ENCODE results near the gene UCN3.
"Not testable (repeated sequence)": the region's sequence is repeated elsewhere in the genome, so short reads cannot be mapped to it uniquely, and the experiment has no call there.

Gene UCN3

DNA sequence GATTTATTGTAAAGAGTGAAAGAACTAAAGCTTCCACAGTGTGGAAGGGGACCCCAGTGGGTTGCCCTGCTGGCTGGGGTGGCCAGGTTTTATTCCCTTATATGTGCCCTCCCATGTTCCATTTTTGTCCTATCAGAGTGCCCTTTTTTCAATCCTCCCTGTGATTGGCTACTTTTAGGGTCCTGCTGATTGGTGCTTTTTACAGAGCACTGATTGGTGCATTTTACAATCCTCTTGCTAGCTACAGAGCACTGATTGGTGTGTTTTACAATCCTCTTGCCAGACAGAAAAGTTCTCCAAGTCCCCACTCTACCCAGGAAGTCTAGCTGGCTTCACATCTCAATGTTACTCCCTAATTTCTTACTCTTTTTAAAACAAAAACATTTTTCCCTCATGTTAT, 46.0 kb downstream of the UCN3 start:
- DNase-seq (ENCODE audit: low read depth) = not testable (repeated sequence)

DNA sequence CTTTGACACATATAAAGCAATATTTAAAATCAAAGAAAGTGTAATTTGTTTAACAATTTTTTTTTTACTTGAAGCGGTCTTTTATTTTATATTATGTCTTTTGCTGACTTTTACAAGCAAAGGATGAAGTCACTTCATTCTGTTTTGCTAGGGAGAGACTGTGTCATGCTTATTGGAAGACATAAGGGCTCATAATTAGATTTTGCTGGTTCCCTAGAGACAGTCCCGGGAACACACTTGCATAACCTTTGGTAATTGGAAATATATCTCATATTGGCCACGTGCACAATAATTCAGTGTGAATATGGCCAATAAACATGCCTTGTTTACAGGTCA, 47.1 kb downstream of the UCN3 start:
- DNase-seq (ENCODE audit: low read depth) = no peak

DNA sequence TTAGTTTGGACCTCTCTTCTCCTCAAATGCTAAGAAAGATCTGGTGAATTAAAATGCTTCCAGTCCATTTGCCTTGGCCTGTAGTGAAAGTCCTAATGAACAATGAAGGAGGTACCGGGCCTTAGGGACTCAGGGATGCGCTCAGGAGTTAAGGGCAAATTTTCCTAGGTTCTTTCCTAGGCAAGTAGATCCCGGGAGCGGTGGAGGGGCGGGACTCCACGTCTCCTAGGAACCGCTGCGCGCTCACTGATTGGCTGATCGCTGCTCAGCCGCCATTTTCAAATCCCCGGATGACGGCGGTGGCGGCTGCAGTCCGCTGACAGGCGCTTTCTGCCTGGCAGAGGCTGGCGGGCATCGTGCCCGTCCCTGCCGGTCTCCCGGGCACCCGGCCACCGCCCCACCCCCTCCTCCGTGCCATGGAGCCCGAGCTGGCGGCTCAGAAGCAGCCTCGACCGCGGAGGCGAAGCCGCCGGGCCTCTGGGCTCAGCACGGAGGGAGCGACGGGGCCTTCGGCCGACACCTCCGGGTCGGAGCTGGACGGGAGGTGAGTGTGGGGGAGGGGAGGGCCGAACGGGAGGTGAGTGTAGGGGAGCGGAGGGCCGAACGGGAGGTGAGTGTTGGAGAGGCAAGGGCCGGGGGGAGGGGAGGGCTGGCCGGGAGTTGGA, 47.6 kb downstream of the UCN3 start, which contains the start of gene NET1:
NET1 (plus strand) TSS at position 281 of the 665 bp plus-strand sequence; CDS start at position 417, 136 bp downstream.
- DNase-seq (ENCODE audit: low read depth) = peak; percentile 34

DNA sequence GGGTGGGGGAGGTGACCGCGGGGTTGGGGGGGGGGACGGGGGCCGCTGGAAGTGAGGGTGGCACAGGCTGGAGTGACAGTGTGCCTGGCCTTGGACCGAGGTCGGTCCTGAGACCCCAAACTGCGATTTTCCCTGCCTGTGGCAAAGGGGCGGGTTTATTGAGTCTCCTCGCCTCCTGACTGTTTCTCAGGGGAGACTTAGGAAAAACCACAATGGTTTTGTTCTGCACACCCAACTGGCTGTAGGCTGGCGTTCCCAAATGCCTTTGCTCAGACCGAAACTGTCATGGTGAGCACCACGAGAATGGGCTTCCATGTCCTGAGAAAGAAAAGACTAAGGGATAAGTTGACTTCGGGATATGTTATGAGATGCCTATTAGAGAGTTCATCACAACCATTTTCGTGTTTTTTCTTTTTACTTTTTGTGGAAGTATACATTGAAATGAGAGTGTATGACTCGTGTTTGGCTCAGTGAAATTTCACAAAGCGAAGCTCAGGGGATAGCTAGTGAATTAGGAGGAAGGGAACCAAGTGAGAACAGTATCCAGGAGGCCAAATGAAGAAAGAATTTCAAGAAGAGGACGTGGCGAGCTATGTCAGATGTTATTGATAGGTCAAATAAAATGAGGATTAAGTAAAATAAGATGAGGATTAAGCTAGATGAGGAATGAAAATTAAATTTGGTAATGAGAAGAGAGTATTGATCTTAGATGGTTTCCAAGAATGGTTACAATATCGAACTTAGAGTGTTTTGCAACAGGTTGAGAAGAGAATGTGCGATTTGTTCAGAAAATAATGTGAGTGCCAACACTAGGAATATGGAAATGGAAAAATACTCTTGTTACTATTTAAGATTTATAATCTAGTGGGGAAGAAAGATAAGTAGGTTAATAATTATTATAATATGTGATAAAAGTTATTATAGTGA, 48.5 kb downstream of the UCN3 start:
- no peak for DNase-seq (ENCODE audit: low read depth)

DNA sequence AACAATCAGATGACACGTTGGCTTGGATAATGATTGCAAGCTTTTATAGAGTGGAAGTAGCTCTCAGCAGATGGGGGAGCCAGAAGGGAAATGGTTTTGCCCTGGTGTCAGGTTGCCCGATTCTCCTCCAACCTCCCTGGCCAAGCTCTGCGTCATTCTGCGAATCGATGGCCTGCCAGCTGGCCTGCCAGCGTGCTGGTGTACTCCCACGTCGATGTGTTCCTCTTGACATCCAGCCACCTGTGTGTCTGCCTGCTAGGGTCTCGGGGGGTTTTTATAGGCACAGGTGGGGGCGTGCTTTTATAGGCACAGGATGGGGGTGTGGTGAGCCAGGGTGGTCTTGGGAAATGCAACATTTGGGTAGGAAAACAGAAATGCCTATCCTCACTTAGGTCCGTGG, 52.2 kb downstream of the UCN3 start:
- no peak for DNase-seq (ENCODE audit: low read depth)

DNA sequence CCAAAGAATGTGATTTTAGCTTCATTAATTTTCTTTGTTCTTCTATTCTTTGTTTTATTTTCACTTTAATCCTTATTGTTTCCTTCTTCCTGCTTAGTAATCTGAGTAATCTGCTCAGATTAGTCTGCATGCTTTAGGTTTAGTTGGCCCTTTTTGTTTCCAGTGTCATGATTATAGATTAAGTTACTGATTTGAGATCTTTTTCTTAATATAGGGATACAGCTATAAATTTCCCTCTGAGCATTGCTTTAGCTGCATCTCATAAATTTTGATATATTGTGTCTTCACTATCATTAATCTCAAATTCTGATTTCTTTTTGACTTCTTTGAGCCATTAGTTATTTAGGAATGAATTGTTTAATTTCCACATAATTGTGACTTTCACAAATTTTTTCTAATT, 53.8 kb downstream of the UCN3 start:
- DNase-seq (ENCODE audit: low read depth) = no peak

DNA sequence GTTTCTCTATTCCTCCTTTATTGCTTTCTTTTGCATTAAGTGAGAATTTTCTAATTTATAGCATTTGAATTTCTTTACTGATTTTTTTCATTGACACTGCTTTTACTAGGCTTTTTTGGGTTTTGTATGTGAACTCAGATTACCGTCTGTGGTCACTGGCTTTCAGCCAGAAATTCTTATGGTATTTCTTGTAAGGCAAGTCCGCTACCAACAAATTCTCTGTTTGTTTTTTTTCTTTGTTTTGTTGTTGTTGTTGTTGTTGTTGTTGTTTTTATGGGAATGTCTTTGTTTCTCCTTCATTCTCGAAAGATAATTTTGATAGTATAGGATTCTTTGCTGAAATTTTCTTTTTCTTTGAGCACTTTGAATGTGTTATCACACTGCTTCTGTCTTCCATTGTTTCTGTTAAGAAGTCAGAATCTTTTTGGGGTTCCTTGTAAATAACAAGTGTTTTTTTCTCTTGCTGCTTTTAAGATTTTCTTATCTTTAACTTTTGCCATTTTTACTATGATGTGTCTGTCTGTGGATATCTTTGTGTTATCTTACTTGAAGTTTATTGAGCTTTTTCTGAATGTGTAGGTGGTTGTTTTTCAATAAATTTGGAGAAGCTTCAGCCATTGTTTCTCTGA, 54.8 kb downstream of the UCN3 start:
- DNase-seq (ENCODE audit: low read depth) = no peak

DNA sequence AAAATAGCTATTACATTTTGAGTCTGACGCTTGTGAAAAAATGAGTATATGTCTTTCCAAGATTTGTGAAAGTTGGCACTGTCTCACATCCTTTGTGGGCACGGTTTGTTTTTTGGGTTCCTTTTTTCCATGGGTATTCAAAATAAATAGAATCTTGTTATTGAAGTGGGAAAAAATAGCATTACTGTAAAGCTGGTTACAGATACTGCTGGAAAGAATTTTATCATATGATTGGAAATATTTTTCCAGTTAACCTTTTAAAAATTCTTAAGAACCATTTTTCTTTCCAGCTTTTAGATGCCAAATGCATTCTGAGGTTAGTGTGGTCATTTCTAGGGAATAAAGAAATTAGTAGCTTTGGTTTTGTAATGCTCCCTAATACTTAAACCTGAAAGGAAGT, 59.0 kb downstream of the UCN3 start:
- DNase-seq (ENCODE audit: low read depth) = no peak

Measured in stimulated activated CD8-positive, alpha-beta memory T cell treated with anti-CD3 and anti-CD28 coated beads, Interleukin-15, amount 100 ng/mL, for 1 hour (primary cell).